ENCODE results near the gene SULT1B1.
"Not testable (repeated sequence)": the region's sequence is repeated elsewhere in the genome, so short reads cannot be mapped to it uniquely, and the experiment has no call there.

Gene SULT1B1

GRCh38 chr4:69760455-69760854, at the start of gene SULT1B1:
SULT1B1 (minus strand) TSS chr4:69760620; CDS start chr4:69755217, 5,403 bp downstream.
- no peak for DNase-seq

- no peak for DNase-seq
Measured at GRCh38 chr4:69800599-69800998, 40.2 kb upstream of the SULT1B1 start.

- DNase-seq, result no peak
Measured at GRCh38 chr4:69799337-69799736, 38.9 kb upstream of the SULT1B1 start.

- DNase-seq, result no peak
Measured at GRCh38 chr4:69793732-69794131, 33.3 kb upstream of the SULT1B1 start.

- DNase-seq, result no peak
Measured at GRCh38 chr4:69787879-69788278, 27.5 kb upstream of the SULT1B1 start.

- DNase-seq, result no peak
Measured at GRCh38 chr4:69786547-69786946, 26.1 kb upstream of the SULT1B1 start.

- no peak for DNase-seq
Measured at GRCh38 chr4:69785211-69785831, 24.9 kb upstream of the SULT1B1 start.

- no peak for DNase-seq
Measured at GRCh38 chr4:69782651-69783310, 22.4 kb upstream of the SULT1B1 start.

- no peak for DNase-seq
Measured at GRCh38 chr4:69781458-69782418, 21.3 kb upstream of the SULT1B1 start.

- no peak for DNase-seq
Measured at GRCh38 chr4:69780141-69780540, 19.7 kb upstream of the SULT1B1 start.

- DNase-seq, result no peak
Measured at GRCh38 chr4:69776696-69777095, 16.3 kb upstream of the SULT1B1 start.

GRCh38 chr4:69775321-69775867, 15.0 kb upstream of the SULT1B1 start:
- no peak for DNase-seq

GRCh38 chr4:69773484-69773883, 13.1 kb upstream of the SULT1B1 start:
- no peak for DNase-seq

- not testable (repeated sequence) for DNase-seq
Measured at GRCh38 chr4:69768554-69768953, 8.1 kb upstream of the SULT1B1 start.

- DNase-seq, result no peak
Measured at GRCh38 chr4:69765751-69766150, 5.3 kb upstream of the SULT1B1 start.

- no peak for DNase-seq
Measured at GRCh38 chr4:69764311-69764710, 3.9 kb upstream of the SULT1B1 start.

GRCh38 chr4:69763233-69763632, 2.8 kb upstream of the SULT1B1 start:
- no peak for DNase-seq

GRCh38 chr4:69759189-69759604, 1.2 kb downstream of the SULT1B1 start:
- DNase-seq, result no peak

- DNase-seq, result no peak
Measured at GRCh38 chr4:69757464-69757863, 3.0 kb downstream of the SULT1B1 start.

- DNase-seq, result no peak
Measured at GRCh38 chr4:69754926-69755580, 5.4 kb downstream of the SULT1B1 start.

- no peak for DNase-seq
Measured at GRCh38 chr4:69753686-69754085, 6.7 kb downstream of the SULT1B1 start.

GRCh38 chr4:69750346-69750745, 10.1 kb downstream of the SULT1B1 start:
- DNase-seq, result no peak

GRCh38 chr4:69749771-69750170, 10.6 kb downstream of the SULT1B1 start:
- no peak for DNase-seq
